Left lung (tissue), 10 donors: ENCODE results near the gene SLC27A2. TPM values are rescaled to one million over a fixed set of nuclear protein-coding genes. Genes with fewer than 3 reads are reported as not detected.

Source experiments
- ATAC-seq: fragments of 200-7000 bp; cut with Tn5 transposase; one replicate; pipeline ENCODE4 v1.9.1; 2020; ENCODE audit warnings: moderate library complexity
- DNase-seq, 4 donors: peaks; one replicate each; pipeline ENCODE4 v3.0.0-alpha.2; 2013 to 2020
- H3K27ac ChIP-seq, 2 donors: fragments of 200-600 bp; sonication (generic) in 1 of 2; one replicate each; pipeline versions ENCODE4 v1.5.0 to v1.8.0; 2020 to 2021
- H3K27me3 ChIP-seq, 2 donors: fragments of 200-600 bp; sonication (generic) in 1 of 2; one replicate each; pipeline versions ENCODE4 v1.5.0 to v1.8.0; 2020 to 2021
- H3K36me3 ChIP-seq, 2 donors: fragments of 200-600 bp; sonication (generic) in 1 of 2; one replicate each; pipeline versions ENCODE4 v1.5.0 to v1.8.0; 2020 to 2021
- H3K4me1 ChIP-seq, 2 donors: fragments of 200-600 bp; one replicate each; pipeline ENCODE4 v1.8.0; 2021
- H3K4me3 ChIP-seq, 2 donors: fragments of 200-600 bp; sonication (generic) in 1 of 2; one replicate each; pipeline versions ENCODE4 v1.5.0 to v1.8.0; 2020 to 2021; ENCODE audit warnings: mild to moderate bottlenecking in 1 of 2
- H3K9me3 ChIP-seq, 2 donors: fragments of 200-600 bp; sonication (generic) in 1 of 2; one replicate each; pipeline versions ENCODE4 v1.5.0 to v1.8.0; 2020 to 2021
- intact Hi-C, 2 donors: fragments of 100-400 bp; cut with DNase I; formaldehyde crosslinking; loops; one replicate each; pipeline versions ENCODE4 v1.11.2 to v1.14.2; 2022
- polyA plus RNA-seq, 6 donors: library from polyadenylated mRNA; unstranded; fragments of 120-200 nt; gene quantifications; one replicate each; pipeline ENCODE4 v1.2.1, GENCODE V29; 2013; ENCODE audit not compliant: insufficient read length in 6 of 6
- total RNA-seq, 2 donors: library from RNA; stranded (reverse); fragmentation: NEBNext Ultra II Directional; extraction: Animal tissue kit (Norgen Biotek cat#: 25700); gene quantifications; one replicate each; pipeline ENCODE4 v1.2.1, GENCODE V29; 2021
- TF ChIP-seq, protein P1 (sequence below), 2 donors: fragments of 200-600 bp; sonication (generic) in 1 of 2; IDR thresholded peaks; one replicate each; pipeline versions ENCODE4 v1.5.0 to v1.8.0; 2021; ENCODE audit warnings: antibody characterized with exemption in 2 of 2
- donor health status: DM: no; HTN: yes; CAD: no.
- donor health status: DM: no; HTN: no; CAD: no.

SLC27A2 gene
- total and polyA plus RNA-seq, 8 donors = 2.0 to 11.3 (median 5.4) TPM

DNA sequence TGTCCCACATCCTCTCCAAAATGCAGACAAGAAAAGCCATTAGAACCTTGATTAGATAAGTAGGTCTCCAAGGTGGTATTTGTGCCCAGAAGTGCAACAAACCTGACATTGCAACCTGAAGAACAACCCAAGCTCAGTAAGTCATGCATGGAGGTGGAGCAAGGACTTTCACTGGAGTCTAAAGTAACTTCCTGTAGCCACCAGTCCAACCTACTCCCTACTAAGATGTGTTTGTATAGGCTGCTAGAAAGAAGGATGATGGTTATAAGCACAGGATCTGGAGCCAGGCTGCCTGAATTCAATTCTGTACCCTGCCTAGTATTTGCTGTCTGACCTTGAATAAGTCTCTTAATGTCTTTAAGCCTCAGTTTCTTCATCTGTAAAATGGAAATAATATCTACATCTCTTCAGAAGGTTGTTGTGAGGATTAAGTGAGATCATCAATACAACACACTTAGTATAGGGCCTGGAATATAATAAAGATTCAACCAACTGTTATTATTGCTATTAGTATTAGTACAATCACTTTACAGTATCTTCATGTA is 51.3 kb downstream of the SLC27A2 start:
- intact Hi-C loops = no loop called here
- Histone ChIP-seq H3K36me3 (no peaks in the 10 kb centered on the region), H3K4me3 (no peak overlapping the region), H3K9me3 (no peaks in the 10 kb centered on the region), H3K4me1 (peaks cover 0 to 3% of the 10 kb centered on the region in 2 donors), H3K27me3 (no peaks in the 10 kb centered on the region), H3K27ac (no peak overlapping the region)
- TF ChIP-seq, protein P1, sequence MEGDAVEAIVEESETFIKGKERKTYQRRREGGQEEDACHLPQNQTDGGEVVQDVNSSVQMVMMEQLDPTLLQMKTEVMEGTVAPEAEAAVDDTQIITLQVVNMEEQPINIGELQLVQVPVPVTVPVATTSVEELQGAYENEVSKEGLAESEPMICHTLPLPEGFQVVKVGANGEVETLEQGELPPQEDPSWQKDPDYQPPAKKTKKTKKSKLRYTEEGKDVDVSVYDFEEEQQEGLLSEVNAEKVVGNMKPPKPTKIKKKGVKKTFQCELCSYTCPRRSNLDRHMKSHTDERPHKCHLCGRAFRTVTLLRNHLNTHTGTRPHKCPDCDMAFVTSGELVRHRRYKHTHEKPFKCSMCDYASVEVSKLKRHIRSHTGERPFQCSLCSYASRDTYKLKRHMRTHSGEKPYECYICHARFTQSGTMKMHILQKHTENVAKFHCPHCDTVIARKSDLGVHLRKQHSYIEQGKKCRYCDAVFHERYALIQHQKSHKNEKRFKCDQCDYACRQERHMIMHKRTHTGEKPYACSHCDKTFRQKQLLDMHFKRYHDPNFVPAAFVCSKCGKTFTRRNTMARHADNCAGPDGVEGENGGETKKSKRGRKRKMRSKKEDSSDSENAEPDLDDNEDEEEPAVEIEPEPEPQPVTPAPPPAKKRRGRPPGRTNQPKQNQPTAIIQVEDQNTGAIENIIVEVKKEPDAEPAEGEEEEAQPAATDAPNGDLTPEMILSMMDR (IDR thresholded peaks at IDR 0.05) = no peak
- DNase-seq = no peak
- ATAC-seq = no peak

DNA sequence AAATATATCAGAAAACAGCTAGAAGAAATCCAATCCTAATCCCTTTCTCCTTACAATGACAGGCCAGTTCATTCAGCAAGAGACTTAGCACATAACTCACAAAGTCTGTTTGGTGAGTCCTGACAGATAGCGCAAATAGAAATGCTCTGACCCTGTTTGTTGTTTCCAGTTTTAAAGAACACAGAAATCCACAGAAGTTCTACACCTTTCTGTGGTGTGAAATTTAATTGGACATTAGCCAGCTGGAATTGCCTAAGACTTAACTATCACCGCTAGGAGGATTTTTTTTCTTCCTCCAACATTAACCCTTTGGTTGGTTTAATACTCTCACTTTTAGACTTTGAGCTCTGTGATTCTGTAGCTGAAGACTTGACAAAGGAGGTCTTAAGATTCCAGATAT is 52.8 kb downstream of the SLC27A2 start:
- peaks cover 0 to 3% of the 10 kb centered on the region in 2 donors for H3K4me1 ChIP-seq
- no peak for ATAC-seq
- no peaks in the 10 kb centered on the region for H3K9me3 ChIP-seq
- no peak overlapping the region for H3K4me3 ChIP-seq
- intact Hi-C loops = no loop called here
- DNase-seq = no peak
- no peaks in the 10 kb centered on the region for H3K27me3 ChIP-seq
- TF ChIP-seq, protein P1 (IDR thresholded peaks at IDR 0.05) = no peak
- no peaks in the 10 kb centered on the region for H3K36me3 ChIP-seq
- no peak overlapping the region for H3K27ac ChIP-seq

DNA sequence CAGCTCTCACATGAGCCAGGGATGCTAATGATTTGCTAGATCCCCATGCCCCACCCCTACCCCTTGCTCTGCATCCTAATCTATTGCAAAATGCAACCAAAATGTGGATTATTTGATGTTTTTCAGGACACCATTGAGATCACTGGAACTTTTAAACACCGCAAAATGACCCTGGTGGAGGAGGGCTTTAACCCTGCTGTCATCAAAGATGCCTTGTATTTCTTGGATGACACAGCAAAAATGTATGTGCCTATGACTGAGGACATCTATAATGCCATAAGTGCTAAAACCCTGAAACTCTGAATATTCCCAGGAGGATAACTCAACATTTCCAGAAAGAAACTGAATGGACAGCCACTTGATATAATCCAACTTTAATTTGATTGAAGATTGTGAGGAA is 53.8 kb downstream of the SLC27A2 start:
- no peaks in the 10 kb centered on the region for H3K9me3 ChIP-seq
- H3K36me3 ChIP-seq = no peaks in the 10 kb centered on the region
- peaks cover 0 to 3% of the 10 kb centered on the region in 2 donors for H3K4me1 ChIP-seq
- H3K27me3 ChIP-seq = no peaks in the 10 kb centered on the region
- intact Hi-C loops = no loop called here
- H3K4me3 ChIP-seq = no peak overlapping the region
- no peak overlapping the region for H3K27ac ChIP-seq
- ATAC-seq (no peak), DNase-seq (no peak)
- TF ChIP-seq, protein P1 (IDR thresholded peaks at IDR 0.05) = no peak

DNA sequence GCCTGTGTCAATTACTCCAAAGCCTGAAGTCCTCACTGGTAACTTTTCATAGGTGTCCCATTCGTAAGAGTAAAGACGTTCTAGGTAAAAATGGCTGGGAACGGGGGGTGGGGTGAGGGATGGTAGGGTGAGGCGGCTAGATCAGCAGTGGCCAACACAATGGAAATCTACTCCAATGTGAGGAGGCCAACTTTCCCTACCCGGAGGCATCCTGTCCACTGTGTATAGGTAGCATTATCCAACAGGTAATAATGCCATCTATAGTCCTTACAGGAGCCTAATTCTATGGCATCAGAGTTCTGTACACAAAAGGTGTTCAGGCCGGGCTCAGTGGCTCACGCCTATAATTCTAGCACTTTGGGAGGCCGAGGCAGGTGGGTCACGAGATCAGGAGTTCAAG is 54.4 kb downstream of the SLC27A2 start:
- Histone ChIP-seq H3K9me3 (no peaks in the 10 kb centered on the region), H3K27ac (no peak overlapping the region), H3K27me3 (no peaks in the 10 kb centered on the region), H3K4me1 (peaks cover 0 to 3% of the 10 kb centered on the region in 2 donors), H3K4me3 (no peak overlapping the region), H3K36me3 (no peaks in the 10 kb centered on the region)
- TF ChIP-seq, protein P1 (IDR thresholded peaks at IDR 0.05) = no peak
- ATAC-seq (no peak), DNase-seq (no peak)
- intact Hi-C loops = no loop called here

DNA sequence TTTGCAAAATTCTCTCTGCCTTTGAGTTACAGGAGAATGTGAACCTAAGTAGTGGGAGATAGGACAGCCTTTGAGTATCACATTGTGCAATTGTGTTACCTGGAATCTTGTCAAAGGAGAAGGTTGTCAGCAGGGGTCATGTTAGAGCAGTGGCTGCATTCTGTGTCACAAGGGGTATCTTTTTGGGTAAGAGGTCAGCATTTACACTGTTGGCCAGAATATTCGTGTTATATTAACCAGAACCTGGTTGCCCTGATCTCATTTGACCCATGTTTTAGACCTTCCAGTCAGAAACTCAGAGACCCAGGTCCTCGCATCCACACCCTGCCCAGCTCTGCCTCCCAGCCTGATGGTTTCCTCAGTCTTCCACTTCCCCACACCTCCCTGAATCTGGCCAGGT is 56.3 kb downstream of the SLC27A2 start:
- Histone ChIP-seq H3K36me3 (no peaks in the 10 kb centered on the region), H3K4me1 (peaks cover 0 to 3% of the 10 kb centered on the region in 2 donors), H3K27me3 (no peaks in the 10 kb centered on the region), H3K9me3 (no peaks in the 10 kb centered on the region), H3K4me3 (no peak overlapping the region), H3K27ac (no peak overlapping the region)
- intact Hi-C loops = no loop called here
- no peak for DNase-seq
- no peak for ATAC-seq
- TF ChIP-seq, protein P1 (IDR thresholded peaks at IDR 0.05) = no peak
